Heart left ventricle (tissue), 13 donors: ENCODE results near the gene CDON.

Experiments used
- CTCF ChIP-seq, 12 donors: fragments of 200-600 bp; sonication (generic) in 4 of 12; IDR thresholded peaks; one replicate each; pipeline versions ENCODE4 v1.5.0 to v1.8.0; 2018 to 2022; ENCODE audit warnings: antibody characterized with exemption in 12 of 12, mild to moderate bottlenecking in 5 of 12
- POLR2A ChIP-seq, 2 donors: fragments of 450-650 bp; IDR thresholded peaks; one replicate each; pipeline ENCODE4 v1.6.1; 2017; ENCODE audit warnings: antibody characterized with exemption in 2 of 2, mild to moderate bottlenecking in 2 of 2, moderate library complexity in 2 of 2
- donor health status: ischemic (EF 13 %, LVEDD 7.1; RV severe dilation, severe dysfunction).
- donor health status: DM: no; HTN: yes; CAD: no.
- donor health status: DM: no; HTN: no; CAD: no.
- donor health status: ischemic (EF 25% LVEDD 6.9; RV normal size, moderate dysfunction).
- donor health status: ischemic (EF 25% LVEDD 5.7; RV mildly dilated, moderate dysfunction).
- donor health status: ischemic (EF 35%, LVEDD 5.7; RV mildly dilated, moderate dysfunction).
- donor health status: nonischemic (EF 11% LVEDD 7.7; RV severe dilation, severe dysfunction).
- donor health status: DM: yes; HTN: yes; CAD: no.
- donor health status: PGD.
- donor health status: ischemic (EF 29% LVEDD 5.4; RV normal size, mild dysfunction).
- donor health status: nonischemic (EF 23%, LVEDD 6.1; RV moderate dilation, normal function).

- TF ChIP-seq CTCF (IDR thresholded peaks at IDR 0.05) (no peak), POLR2A (IDR thresholded peaks at IDR 0.05) (no peak)
Observed at GRCh38 chr11:126049159-126049558, 13.5 kb downstream of the CDON start.
